HCT116 (cell line): ENCODE data around the gene PCSK2. TPM values are rescaled to one million over a fixed set of nuclear protein-coding genes. Genes with fewer than 3 reads are reported as not detected.

Experiments used
- ATAC-seq: fragments of 200-7000 bp; cut with Tn5 transposase; 2 replicates; pipeline ENCODE4 v1.9.1; 2020; ENCODE audit warnings: mild to moderate bottlenecking, moderate library complexity
- BruUV-seq: library from RNA; stranded (reverse); fragments of 400-500 nt; replicated peaks from 2 replicates; lab custom pipeline; 2021; lab: Mats Ljungman, UMichigan
- CTCF ChIA-PET: fragments of 300-600 bp; sonication (Branson Sonifier 250); formaldehyde crosslinking; loops from one replicate; lab custom pipeline; 2021; ENCODE audit warnings: antibody characterized with exemption; lab: Charles Lee
- POLR2A ChIA-PET: fragments of 300-600, 350-600 bp; sonication (Branson Sonifier 250); formaldehyde crosslinking; loops from one replicate; lab custom pipeline; 2021; ENCODE audit warnings: antibody characterized with exemption; lab: Charles Lee
- RAD21 ChIA-PET, 2 experiments: fragments of 300-600 bp; sonication (Branson Sonifier 250); formaldehyde crosslinking; loops; one replicate each; lab custom pipeline; 2023; ENCODE audit warnings: low total read pairs in 2 of 2; ENCODE audit not compliant: uncharacterized antibody in 2 of 2, unreplicated experiment in 2 of 2, low non-redundant PET in 1 of 2; lab: Charles Lee
- DNase-seq: peaks from one replicate; pipeline ENCODE4 v3.0.0-alpha.2; 2010; ENCODE audit warnings: low read depth, low spot score
- H2AFZ ChIP-seq: fragments of 200-600 bp; shearing (Covaris generic), sonication (generic); 2 replicates; pipeline ENCODE4 v1.6.1; 2017; ENCODE audit warnings: low read depth, mixed run types, mixed read lengths, antibody characterized with exemption, low read length; ENCODE audit not compliant: poor library complexity, severe bottlenecking
- H3K27ac ChIP-seq: 2 replicates; pipeline ENCODE4 v1.5.1; 2012; ENCODE audit warnings: low read depth, low read length
- H3K27me3 ChIP-seq: fragments of 200-600 bp; sonication (generic); 2 replicates; pipeline ENCODE4 v1.6.1; 2016; ENCODE audit warnings: mixed run types, low read length, mixed read lengths; ENCODE audit not compliant: insufficient read depth
- H3K36me3 ChIP-seq, 2 experiments: fragments of 200-500 bp in 1 of 2; fragments of 200-600 bp in 1 of 2; sonication (Bioruptor generic) in 1 of 2; sonication (generic) in 1 of 2; 2 replicates each; pipeline versions ENCODE4 v1.5.1 to v1.6.1; 2014 to 2016; ENCODE audit warnings: low read length in 2 of 2, inconsistent platforms in 1 of 2, mixed read lengths in 1 of 2, mixed run types in 1 of 2; ENCODE audit not compliant: insufficient read depth in 2 of 2, control insufficient read depth in 1 of 2
- H3K4me1 ChIP-seq, 2 experiments: fragments of 200-600 bp in 1 of 2; sonication (generic) in 1 of 2; 2 replicates each; pipeline versions ENCODE4 v1.5.1 to v1.6.1; 2012 to 2017; ENCODE audit warnings: low read length in 2 of 2, inconsistent platforms in 1 of 2, mild to moderate bottlenecking in 1 of 2, mixed read lengths in 1 of 2, mixed run types in 1 of 2, moderate library complexity in 1 of 2; ENCODE audit not compliant: insufficient read depth in 2 of 2, control insufficient read depth in 1 of 2
- H3K4me2 ChIP-seq: fragments of 200-600 bp; sonication (generic); 2 replicates; pipeline ENCODE4 v1.6.1; 2017; ENCODE audit warnings: mixed run types, low read length, mixed read lengths
- H3K4me3 ChIP-seq, 2 experiments: fragments of 200-600 bp in 1 of 2; sonication (generic) in 1 of 2; replicated peaks in 1 of 2; 2 replicates each; pipeline ENCODE4 v1.5.1; 2011 to 2016; ENCODE audit warnings: low read length in 2 of 2, control low read depth in 1 of 2, low read depth in 1 of 2, mild to moderate bottlenecking in 1 of 2, mixed read lengths in 1 of 2, mixed run types in 1 of 2
- H3K79me2 ChIP-seq: fragments of 200-600 bp; sonication (generic); 2 replicates; pipeline ENCODE4 v1.6.1; 2017; ENCODE audit warnings: mild to moderate bottlenecking, mixed run types, low read length, moderate library complexity, mixed read lengths; ENCODE audit not compliant: insufficient read depth
- H3K9ac ChIP-seq: fragments of 200-600 bp; sonication (generic); 2 replicates; pipeline ENCODE4 v1.6.1; 2016; ENCODE audit warnings: low read length, mixed read lengths
- H3K9me2 ChIP-seq: fragments of 200-600 bp; sonication (generic), shearing (Covaris generic); 2 replicates; pipeline ENCODE4 v1.6.1; 2017; ENCODE audit warnings: mixed run types, mild to moderate bottlenecking, moderate library complexity; ENCODE audit not compliant: insufficient read depth
- H3K9me3 ChIP-seq, 2 experiments: fragments of 200-500 bp in 1 of 2; fragments of 200-600 bp in 1 of 2; sonication (Bioruptor generic) in 1 of 2; sonication (generic) in 1 of 2; 2 replicates each; pipeline ENCODE4 v1.6.1; 2014 to 2017; ENCODE audit warnings: low read length in 2 of 2, mixed read lengths in 2 of 2, inconsistent platforms in 1 of 2, low read depth in 1 of 2, mild to moderate bottlenecking in 1 of 2, mixed run types in 1 of 2, moderate library complexity in 1 of 2; ENCODE audit not compliant: control insufficient read depth in 1 of 2, insufficient read depth in 1 of 2
- H4K20me1 ChIP-seq: fragments of 200-600 bp; sonication (generic), shearing (Covaris generic); 2 replicates; pipeline ENCODE4 v1.6.1; 2017; ENCODE audit warnings: mixed run types, mild to moderate bottlenecking, moderate library complexity; ENCODE audit not compliant: insufficient read depth
- ATF3 ChIP-seq: IDR thresholded peaks from 2 replicates; pipeline ENCODE4 v1.6.1; 2012
- CBX3 ChIP-seq: IDR thresholded peaks from 2 replicates; pipeline ENCODE4 v1.6.1; 2012; ENCODE audit warnings: low read depth
- CTCF ChIP-seq, 3 experiments: fragments of 200-600 bp in 1 of 3; sonication (generic) in 1 of 3; IDR thresholded peaks in 2 of 3; conservative IDR thresholded peaks in 1 of 3; 2 replicates each; pipeline ENCODE4 v1.5.1; 2012 to 2017; ENCODE audit warnings: low read depth in 2 of 3, low read length in 2 of 3, antibody characterized with exemption in 1 of 3, borderline replicate concordance in 1 of 3, control low read depth in 1 of 3, mild to moderate bottlenecking in 1 of 3, mixed read lengths in 1 of 3, mixed run types in 1 of 3, moderate library complexity in 1 of 3; ENCODE audit not compliant: insufficient read depth in 1 of 3
- EZH2 ChIP-seq: fragments of 200-600 bp; sonication (generic); IDR thresholded peaks from 2 replicates; pipeline ENCODE4 v1.6.1; 2017; ENCODE audit warnings: antibody characterized with exemption, mixed run types
- EZH2phosphoT487 ChIP-seq: fragments of 200-600 bp; IDR thresholded peaks from 2 replicates; pipeline ENCODE4 v1.6.1; 2018; ENCODE audit warnings: antibody characterized with exemption, borderline replicate concordance
- FOSL1 ChIP-seq: IDR thresholded peaks from 2 replicates; pipeline ENCODE4 v1.6.1; 2012; ENCODE audit warnings: low read depth
- JUND ChIP-seq: IDR thresholded peaks from 2 replicates; pipeline ENCODE4 v1.6.1; 2012
- MAX ChIP-seq: IDR thresholded peaks from 2 replicates; pipeline ENCODE4 v1.6.1; 2012
- POLR2A ChIP-seq: IDR thresholded peaks from 2 replicates; pipeline ENCODE4 v1.7.0; 2011; ENCODE audit warnings: borderline replicate concordance; ENCODE audit not compliant: insufficient read depth, insufficient read length; ENCODE audit errors: extremely low read depth
- SP1 ChIP-seq: IDR thresholded peaks from 2 replicates; pipeline ENCODE4 v1.6.1; 2012; ENCODE audit warnings: low read depth
- SRF ChIP-seq: IDR thresholded peaks from 2 replicates; pipeline ENCODE4 v1.6.1; 2012; ENCODE audit warnings: low read depth
- ZBTB33 ChIP-seq: IDR thresholded peaks from 2 replicates; pipeline ENCODE4 v1.6.1; 2011; ENCODE audit warnings: mild to moderate bottlenecking, low read length, moderate library complexity; ENCODE audit not compliant: insufficient replicate concordance; ENCODE audit errors: extremely low read depth
- intact Hi-C: fragments of 100-400 bp; cut with micrococcal nuclease; formaldehyde crosslinking; loops from 2 replicates; pipeline ENCODE4 v1.10.0; 2022
- total RNA-seq: library from RNA; stranded (reverse); gene quantifications from one replicate; pipeline ENCODE4 v1.2.1, GENCODE V29; 2021; ENCODE audit not compliant: unreplicated experiment

The PCSK2 gene
- total RNA-seq, 1 experiment from 2014 or later = not detected

- Histone ChIP-seq H3K4me3 (no peak overlapping the region), H3K79me2 (no peaks in the 10 kb centered on the region), H3K4me1 (no peaks in the 10 kb centered on the region), H3K9ac (no peak overlapping the region), H3K36me3 (no peaks in the 10 kb centered on the region), H3K27ac (no peak overlapping the region), H3K27me3 (peaks cover 25% of the 10 kb centered on the region), H3K9me3 (no peaks in the 10 kb centered on the region), H3K4me2 (no peak overlapping the region), H3K9me2 (no peaks in the 10 kb centered on the region), H4K20me1 (no peaks in the 10 kb centered on the region), H2AFZ (no peak overlapping the region)
- POLR2A ChIA-PET = no interaction called here
- TF ChIP-seq JUND (no peak), ATF3 (no peak), FOSL1 (no peak), POLR2A (no peak), EZH2 (no peak), ZBTB33 (no peak), SRF (no peak), MAX (no peak)
- no peak for DNase-seq
- no peak for ATAC-seq
- BruUV-seq = no TSS peak
- intact Hi-C loops = no loop called here
- CTCF ChIA-PET = interaction anchor here (1.0 to 1.2 kb wide), 3 partner anchors 21 to 650 kb away, joined by 3 to 5 read pairs (median 3); no protein-coding TSS in a partner anchor
- RAD21 ChIA-PET = no interaction called here
These were observed 225.6 kb downstream of the PCSK2 start for GRCh38 chr20:17452441-17452840.

- Histone ChIP-seq H3K9ac (no peak overlapping the region), H3K27ac (no peak overlapping the region), H3K79me2 (no peaks in the 10 kb centered on the region), H4K20me1 (no peaks in the 10 kb centered on the region), H2AFZ (no peak overlapping the region), H3K9me3 (no peaks in the 10 kb centered on the region), H3K36me3 (no peaks in the 10 kb centered on the region), H3K27me3 (peaks cover 25% of the 10 kb centered on the region), H3K4me3 (no peak overlapping the region), H3K4me1 (no peaks in the 10 kb centered on the region), H3K9me2 (no peaks in the 10 kb centered on the region), H3K4me2 (no peak overlapping the region)
- intact Hi-C loops = no loop called here
- TF ChIP-seq CTCF (IDR thresholded peaks at IDR 0.05 in 2 of 3, conservative IDR thresholded peaks at IDR 0.05 in 1 of 3; ENCODE audit: borderline replicate concordance in 1 of 3, insufficient read depth in 1 of 3, low read depth in 2 of 3, low read length in 2 of 3) (no peak), EZH2phosphoT487 (no peak), ATF3 (no peak), SP1 (no peak), SRF (no peak), CBX3 (no peak), POLR2A (no peak), MAX (no peak)
- no TSS peak for BruUV-seq
- DNase-seq (no peak), ATAC-seq (no peak)
- CTCF ChIA-PET = interaction anchor here (0.8 to 1.2 kb wide), 4 partner anchors 11 to 651 kb away, joined by 3 to 5 read pairs (median 3); no protein-coding TSS in a partner anchor
- RAD21 ChIA-PET = no interaction called here
- POLR2A ChIA-PET = no interaction called here
These were observed 226.8 kb downstream of the PCSK2 start for GRCh38 chr20:17453592-17453991.
